Mesothelial cell of epicardium (in vitro differentiated cells): ENCODE measurements around the gene RAC2. TPM values are rescaled to one million over a fixed set of nuclear protein-coding genes. Genes with fewer than 3 reads are reported as not detected.

Experiments
- DNase-seq, 2 experiments: peaks; one replicate each; pipeline ENCODE4 v3.0.0; 2021; ENCODE audit warnings: low spot score in 2 of 2; ENCODE audit not compliant: unreplicated experiment in 2 of 2
- H3K27ac Mint-ChIP-seq: 2 replicates; pipeline ENCODE4 v1.8.0; 2021; ENCODE audit warnings: mixed read lengths
- H3K27me3 Mint-ChIP-seq: 2 replicates; pipeline ENCODE4 v1.8.0; 2021; ENCODE audit warnings: low read depth, mixed read lengths
- H3K36me3 Mint-ChIP-seq: 2 replicates; pipeline ENCODE4 v1.8.0; 2021; ENCODE audit warnings: mixed read lengths
- H3K4me1 Mint-ChIP-seq: 2 replicates; pipeline ENCODE4 v1.8.0; 2021; ENCODE audit warnings: mixed read lengths
- H3K4me3 Mint-ChIP-seq: 2 replicates; pipeline ENCODE4 v1.8.0; 2021; ENCODE audit warnings: mild to moderate bottlenecking, moderate library complexity, mixed read lengths
- H3K9me3 Mint-ChIP-seq: 2 replicates; pipeline ENCODE4 v1.8.0; 2021; ENCODE audit warnings: mixed read lengths
- total RNA-seq: library from RNA; stranded (reverse); gene quantifications from 3 replicates; pipeline ENCODE4 v1.2.1, GENCODE V29; 2021
- TF ChIP-seq, protein P1 (sequence below): fragments of 200-600 bp; sonication (generic); IDR thresholded peaks from one replicate; pipeline ENCODE4 v1.5.0; 2021; ENCODE audit warnings: antibody characterized with exemption; ENCODE audit not compliant: unreplicated experiment

Gene RAC2
- total RNA-seq, 1 donor from 2014 or later: 6.4 TPM

DNA sequence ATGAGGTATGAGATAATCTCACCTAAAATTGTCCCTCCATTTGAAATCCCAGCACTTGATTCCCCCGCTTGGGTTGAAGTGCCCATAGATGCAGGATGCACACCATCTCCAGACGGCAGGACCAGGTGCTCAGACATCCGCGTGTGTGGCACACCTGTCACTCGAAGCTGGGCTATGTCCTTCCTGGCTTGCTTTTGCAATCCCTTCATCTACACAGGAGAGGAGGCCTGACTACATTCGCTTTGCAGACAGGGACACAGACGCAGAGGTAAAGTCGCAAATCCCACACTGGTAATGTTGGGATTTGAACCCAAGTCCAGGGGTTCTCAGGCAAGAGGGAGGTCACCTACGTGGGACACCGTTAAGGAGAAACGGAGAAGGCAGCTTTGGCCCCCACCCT is 31.1 kb upstream of the RAC2 start:
- Mint-ChIP-seq H3K4me3 (no peak overlapping the region), H3K9me3 (no peaks in the 10 kb centered on the region), H3K27ac (no peak overlapping the region), H3K36me3 (no peaks in the 10 kb centered on the region), H3K27me3 (peaks cover 35% of the 10 kb centered on the region), H3K4me1 (no peaks in the 10 kb centered on the region)
- no peak for DNase-seq
- TF ChIP-seq, protein P1, sequence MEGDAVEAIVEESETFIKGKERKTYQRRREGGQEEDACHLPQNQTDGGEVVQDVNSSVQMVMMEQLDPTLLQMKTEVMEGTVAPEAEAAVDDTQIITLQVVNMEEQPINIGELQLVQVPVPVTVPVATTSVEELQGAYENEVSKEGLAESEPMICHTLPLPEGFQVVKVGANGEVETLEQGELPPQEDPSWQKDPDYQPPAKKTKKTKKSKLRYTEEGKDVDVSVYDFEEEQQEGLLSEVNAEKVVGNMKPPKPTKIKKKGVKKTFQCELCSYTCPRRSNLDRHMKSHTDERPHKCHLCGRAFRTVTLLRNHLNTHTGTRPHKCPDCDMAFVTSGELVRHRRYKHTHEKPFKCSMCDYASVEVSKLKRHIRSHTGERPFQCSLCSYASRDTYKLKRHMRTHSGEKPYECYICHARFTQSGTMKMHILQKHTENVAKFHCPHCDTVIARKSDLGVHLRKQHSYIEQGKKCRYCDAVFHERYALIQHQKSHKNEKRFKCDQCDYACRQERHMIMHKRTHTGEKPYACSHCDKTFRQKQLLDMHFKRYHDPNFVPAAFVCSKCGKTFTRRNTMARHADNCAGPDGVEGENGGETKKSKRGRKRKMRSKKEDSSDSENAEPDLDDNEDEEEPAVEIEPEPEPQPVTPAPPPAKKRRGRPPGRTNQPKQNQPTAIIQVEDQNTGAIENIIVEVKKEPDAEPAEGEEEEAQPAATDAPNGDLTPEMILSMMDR: no peak

GRCh38 chr22:37274380-37274862 is 30.4 kb upstream of the RAC2 start:
- Mint-ChIP-seq H3K4me3 (no peak overlapping the region), H3K27ac (no peak overlapping the region), H3K27me3 (peaks cover 41% of the 10 kb centered on the region), H3K36me3 (no peaks in the 10 kb centered on the region), H3K9me3 (no peaks in the 10 kb centered on the region), H3K4me1 (no peaks in the 10 kb centered on the region)
- TF ChIP-seq, protein P1: no peak
- no peak for DNase-seq

DNA sequence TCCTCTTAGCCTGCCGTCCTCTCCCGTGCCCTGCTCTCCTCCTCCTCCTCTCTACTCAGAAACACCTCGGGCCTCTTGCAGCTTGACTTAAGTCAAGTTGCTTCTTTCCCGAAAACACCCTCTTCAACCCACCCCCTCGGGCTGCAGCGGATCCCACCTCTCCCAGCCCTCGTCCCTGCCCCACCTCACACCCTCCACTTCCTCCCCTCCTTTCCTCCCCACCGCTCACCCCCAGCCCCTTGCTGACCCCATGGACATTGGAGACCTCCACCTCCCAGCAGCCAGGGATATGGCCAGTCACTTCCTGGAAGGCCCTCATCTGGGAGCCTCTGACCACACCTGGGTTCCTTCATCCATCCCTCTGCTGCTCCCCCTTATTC is 29.8 kb upstream of the RAC2 start:
- no peak for DNase-seq
- TF ChIP-seq, protein P1: no peak
- Mint-ChIP-seq H3K27me3 (peaks cover 42% of the 10 kb centered on the region), H3K9me3 (no peaks in the 10 kb centered on the region), H3K4me1 (no peaks in the 10 kb centered on the region), H3K4me3 (no peak overlapping the region), H3K36me3 (no peaks in the 10 kb centered on the region), H3K27ac (no peak overlapping the region)

DNA sequence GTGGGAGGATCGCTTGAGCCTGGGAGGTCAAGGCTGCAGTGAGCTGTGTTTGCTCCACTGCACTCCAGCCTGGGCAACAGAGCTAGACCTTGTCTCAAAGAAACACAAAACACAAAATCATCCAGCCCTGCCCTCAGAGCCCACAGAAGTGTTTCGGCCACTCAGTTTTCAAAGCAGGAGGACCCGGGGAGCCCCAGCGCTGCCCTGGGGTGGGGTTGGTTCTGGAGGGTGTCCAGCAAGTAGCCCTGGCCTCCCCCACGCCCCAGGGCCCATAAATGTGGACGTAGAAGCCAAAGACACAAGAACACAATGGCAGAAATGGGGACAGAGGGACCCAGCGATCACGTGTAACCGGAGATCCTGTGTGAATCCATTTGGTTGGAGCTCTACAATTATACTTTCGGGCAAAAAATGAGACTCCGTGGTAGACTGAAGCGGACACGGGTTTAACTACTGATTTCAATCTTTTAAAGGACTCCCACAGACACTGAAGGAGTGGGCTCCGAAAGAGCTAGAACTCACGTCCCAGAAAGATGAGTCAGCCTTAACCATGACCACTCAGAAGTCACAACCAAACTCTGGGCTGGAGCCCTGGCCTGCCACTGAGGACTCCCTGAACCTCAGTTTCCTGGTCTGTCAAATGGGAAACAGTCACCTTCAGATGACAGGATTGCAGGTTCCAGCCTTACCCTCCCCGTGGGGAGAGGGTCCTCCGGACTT is 29.2 kb upstream of the RAC2 start:
- Mint-ChIP-seq H3K9me3 (no peaks in the 10 kb centered on the region), H3K4me1 (no peaks in the 10 kb centered on the region), H3K36me3 (no peaks in the 10 kb centered on the region), H3K4me3 (no peak overlapping the region), H3K27ac (no peak overlapping the region), H3K27me3 (peaks cover 37% of the 10 kb centered on the region)
- DNase-seq: no peak
- TF ChIP-seq, protein P1: no peak

- H3K4me3 Mint-ChIP-seq: no peak overlapping the region
- no peak overlapping the region for H3K27ac Mint-ChIP-seq
- H3K27me3 Mint-ChIP-seq: peaks cover 39% of the 10 kb centered on the region
- peaks cover 3% of the 10 kb centered on the region for H3K4me1 Mint-ChIP-seq
- TF ChIP-seq, protein P1: no peak
- H3K9me3 Mint-ChIP-seq: no peaks in the 10 kb centered on the region
- no peak for DNase-seq
- H3K36me3 Mint-ChIP-seq: no peaks in the 10 kb centered on the region
These were observed 27.0 kb upstream of the RAC2 start for GRCh38 chr22:37270928-37271650.
